Measurements from ENCODE around the gene OR52A5.
"Not testable (repeated sequence)": the region's sequence is repeated elsewhere in the genome, so short reads cannot be mapped to it uniquely, and the experiment has no call there.

The OR52A5 gene

DNA sequence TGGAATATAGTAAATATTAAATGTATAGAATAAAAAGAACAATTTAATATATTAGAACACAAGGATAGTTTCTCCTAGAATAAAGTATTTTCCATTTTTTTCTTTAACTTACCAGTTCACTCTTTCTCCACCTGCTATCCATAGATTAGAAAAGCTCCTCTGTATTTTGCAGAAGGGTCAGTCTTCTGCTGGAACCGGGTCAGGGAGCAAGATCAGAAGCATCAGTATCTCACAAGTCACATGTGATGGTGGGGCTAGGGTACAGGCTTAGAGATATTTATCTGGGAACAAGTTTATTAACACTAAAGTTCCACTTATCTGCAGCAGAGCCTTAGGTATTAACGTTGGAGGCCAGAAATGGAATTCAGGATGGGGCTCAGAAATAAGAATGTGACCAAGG lies 33.7 kb upstream of the OR52A5 start:
- DNase-seq (ENCODE audit: low read depth in 1 of 2, low spot score in 1 of 2): no peak
- no peak for TF ChIP-seq GABPA (IDR thresholded peaks at IDR 0.05; ENCODE audit: low read depth)
- no peak for TF ChIP-seq SPI1 (IDR thresholded peaks at IDR 0.05; ENCODE audit: borderline replicate concordance, low read depth)
- no peak for TF ChIP-seq POLR2AphosphoS5 (IDR thresholded peaks at IDR 0.05; ENCODE audit: low read depth)
- TF ChIP-seq, protein P1, sequence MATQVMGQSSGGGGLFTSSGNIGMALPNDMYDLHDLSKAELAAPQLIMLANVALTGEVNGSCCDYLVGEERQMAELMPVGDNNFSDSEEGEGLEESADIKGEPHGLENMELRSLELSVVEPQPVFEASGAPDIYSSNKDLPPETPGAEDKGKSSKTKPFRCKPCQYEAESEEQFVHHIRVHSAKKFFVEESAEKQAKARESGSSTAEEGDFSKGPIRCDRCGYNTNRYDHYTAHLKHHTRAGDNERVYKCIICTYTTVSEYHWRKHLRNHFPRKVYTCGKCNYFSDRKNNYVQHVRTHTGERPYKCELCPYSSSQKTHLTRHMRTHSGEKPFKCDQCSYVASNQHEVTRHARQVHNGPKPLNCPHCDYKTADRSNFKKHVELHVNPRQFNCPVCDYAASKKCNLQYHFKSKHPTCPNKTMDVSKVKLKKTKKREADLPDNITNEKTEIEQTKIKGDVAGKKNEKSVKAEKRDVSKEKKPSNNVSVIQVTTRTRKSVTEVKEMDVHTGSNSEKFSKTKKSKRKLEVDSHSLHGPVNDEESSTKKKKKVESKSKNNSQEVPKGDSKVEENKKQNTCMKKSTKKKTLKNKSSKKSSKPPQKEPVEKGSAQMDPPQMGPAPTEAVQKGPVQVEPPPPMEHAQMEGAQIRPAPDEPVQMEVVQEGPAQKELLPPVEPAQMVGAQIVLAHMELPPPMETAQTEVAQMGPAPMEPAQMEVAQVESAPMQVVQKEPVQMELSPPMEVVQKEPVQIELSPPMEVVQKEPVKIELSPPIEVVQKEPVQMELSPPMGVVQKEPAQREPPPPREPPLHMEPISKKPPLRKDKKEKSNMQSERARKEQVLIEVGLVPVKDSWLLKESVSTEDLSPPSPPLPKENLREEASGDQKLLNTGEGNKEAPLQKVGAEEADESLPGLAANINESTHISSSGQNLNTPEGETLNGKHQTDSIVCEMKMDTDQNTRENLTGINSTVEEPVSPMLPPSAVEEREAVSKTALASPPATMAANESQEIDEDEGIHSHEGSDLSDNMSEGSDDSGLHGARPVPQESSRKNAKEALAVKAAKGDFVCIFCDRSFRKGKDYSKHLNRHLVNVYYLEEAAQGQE (IDR thresholded peaks at IDR 0.05; ENCODE audit: insufficient replicate concordance, low read depth): no peak
- TF ChIP-seq, protein P2, sequence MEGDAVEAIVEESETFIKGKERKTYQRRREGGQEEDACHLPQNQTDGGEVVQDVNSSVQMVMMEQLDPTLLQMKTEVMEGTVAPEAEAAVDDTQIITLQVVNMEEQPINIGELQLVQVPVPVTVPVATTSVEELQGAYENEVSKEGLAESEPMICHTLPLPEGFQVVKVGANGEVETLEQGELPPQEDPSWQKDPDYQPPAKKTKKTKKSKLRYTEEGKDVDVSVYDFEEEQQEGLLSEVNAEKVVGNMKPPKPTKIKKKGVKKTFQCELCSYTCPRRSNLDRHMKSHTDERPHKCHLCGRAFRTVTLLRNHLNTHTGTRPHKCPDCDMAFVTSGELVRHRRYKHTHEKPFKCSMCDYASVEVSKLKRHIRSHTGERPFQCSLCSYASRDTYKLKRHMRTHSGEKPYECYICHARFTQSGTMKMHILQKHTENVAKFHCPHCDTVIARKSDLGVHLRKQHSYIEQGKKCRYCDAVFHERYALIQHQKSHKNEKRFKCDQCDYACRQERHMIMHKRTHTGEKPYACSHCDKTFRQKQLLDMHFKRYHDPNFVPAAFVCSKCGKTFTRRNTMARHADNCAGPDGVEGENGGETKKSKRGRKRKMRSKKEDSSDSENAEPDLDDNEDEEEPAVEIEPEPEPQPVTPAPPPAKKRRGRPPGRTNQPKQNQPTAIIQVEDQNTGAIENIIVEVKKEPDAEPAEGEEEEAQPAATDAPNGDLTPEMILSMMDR (IDR thresholded peaks at IDR 0.05; ENCODE audit: insufficient read depth, low read length): no peak
- no peak overlapping the region for H3K27ac ChIP-seq (replicated peaks)
- H3K27me3 ChIP-seq (ENCODE audit: insufficient read depth, poor library complexity, severe bottlenecking): no peaks in the 10 kb centered on the region
- no peak overlapping the region for H3K4me3 ChIP-seq (replicated peaks; ENCODE audit: insufficient read depth, low read length)

DNA sequence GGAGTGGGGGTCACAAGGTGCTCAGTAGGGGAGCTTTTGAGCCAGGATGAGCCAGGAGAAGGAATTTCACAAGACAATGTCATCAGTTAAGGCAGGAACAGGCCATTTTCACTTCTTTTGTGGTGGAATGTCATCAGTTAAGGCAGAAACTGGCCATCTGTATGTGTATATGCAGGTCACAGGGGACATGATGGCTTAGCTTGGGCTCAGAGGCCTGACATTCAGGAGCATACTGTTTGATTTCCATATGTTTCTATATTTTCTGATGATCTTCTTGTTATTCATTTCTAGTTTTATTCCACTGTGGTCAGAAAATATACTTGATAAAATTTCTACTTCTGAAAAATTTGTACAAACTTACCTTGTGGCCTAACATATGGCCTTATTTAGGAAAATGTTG lies 27.7 kb upstream of the OR52A5 start:
- H3K27ac ChIP-seq (replicated peaks); H3K27me3 ChIP-seq (ENCODE audit: insufficient read depth, poor library complexity, severe bottlenecking); H3K4me3 ChIP-seq (replicated peaks; ENCODE audit: insufficient read depth, low read length); DNase-seq (ENCODE audit: low read depth in 1 of 2, low spot score in 1 of 2): not testable (repeated sequence)

DNA sequence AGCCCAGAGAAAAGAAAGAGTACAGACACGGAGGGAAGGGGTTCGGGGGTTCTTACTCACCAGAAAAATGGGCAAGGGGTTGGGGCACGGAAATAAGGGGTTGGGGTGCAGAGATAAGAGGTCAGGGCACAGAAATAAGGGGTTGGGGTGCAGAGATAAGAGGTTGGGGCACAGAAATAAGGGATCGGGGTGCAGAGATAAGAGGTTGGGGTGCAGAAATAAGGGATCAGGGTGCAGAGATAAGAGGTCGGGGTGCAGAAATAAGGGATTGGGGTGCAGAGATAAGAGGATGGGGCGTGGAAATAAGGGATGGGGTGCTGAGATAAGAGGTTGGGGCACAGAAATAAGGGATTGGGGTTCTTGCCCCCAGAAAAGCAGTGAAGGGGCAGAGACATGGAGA lies 26.7 kb upstream of the OR52A5 start:
- not testable (repeated sequence) for H3K27ac ChIP-seq (replicated peaks); H3K27me3 ChIP-seq (ENCODE audit: insufficient read depth, poor library complexity, severe bottlenecking); DNase-seq (ENCODE audit: low read depth in 1 of 2, low spot score in 1 of 2); H3K4me3 ChIP-seq (replicated peaks; ENCODE audit: insufficient read depth, low read length)

DNA sequence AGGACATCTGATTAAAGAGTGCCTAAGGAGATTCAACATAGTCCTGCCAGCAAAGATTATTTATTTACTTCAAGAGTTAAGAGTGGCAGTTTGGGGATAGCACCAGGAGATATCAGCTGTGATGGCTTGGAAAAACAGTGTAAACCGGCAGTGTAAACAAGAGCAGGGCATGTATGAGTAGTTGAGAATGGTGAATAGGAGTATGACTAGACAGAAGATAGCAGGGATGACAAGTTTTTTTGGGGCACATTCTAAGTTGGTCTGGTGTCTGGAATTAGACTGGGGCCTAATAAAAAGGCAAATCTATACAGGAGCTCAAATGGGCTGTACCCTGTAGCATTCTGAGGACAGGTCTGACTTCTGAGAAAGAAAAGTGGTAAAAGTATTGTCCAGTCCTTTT lies 22.9 kb upstream of the OR52A5 start:
- H3K27me3 ChIP-seq (ENCODE audit: insufficient read depth, poor library complexity, severe bottlenecking); H3K4me3 ChIP-seq (replicated peaks; ENCODE audit: insufficient read depth, low read length); H3K27ac ChIP-seq (replicated peaks); DNase-seq (ENCODE audit: low read depth in 1 of 2, low spot score in 1 of 2): not testable (repeated sequence)

DNA sequence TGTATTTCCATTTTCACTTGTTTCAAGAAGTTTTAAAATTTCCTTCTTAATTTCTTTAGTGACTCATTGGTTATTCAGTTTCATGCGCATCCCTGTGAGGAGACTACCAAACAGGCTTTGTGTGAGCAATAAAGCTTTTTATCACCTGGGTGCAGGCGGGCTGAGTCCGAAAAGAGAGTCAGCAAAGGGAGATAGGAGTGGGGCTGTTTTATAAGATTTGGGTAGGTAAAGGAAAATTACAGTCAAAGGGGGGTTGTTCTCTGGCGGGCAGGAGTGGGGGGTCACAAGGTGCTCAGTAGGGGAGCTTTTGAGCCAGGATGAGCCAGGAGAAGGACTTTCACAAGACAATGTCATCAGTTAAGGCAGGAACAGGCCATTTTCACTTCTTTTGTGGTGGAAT lies 22.1 kb upstream of the OR52A5 start:
- not testable (repeated sequence) for H3K27ac ChIP-seq (replicated peaks); H3K27me3 ChIP-seq (ENCODE audit: insufficient read depth, poor library complexity, severe bottlenecking); H3K4me3 ChIP-seq (replicated peaks; ENCODE audit: insufficient read depth, low read length); DNase-seq (ENCODE audit: low read depth in 1 of 2, low spot score in 1 of 2)

DNA sequence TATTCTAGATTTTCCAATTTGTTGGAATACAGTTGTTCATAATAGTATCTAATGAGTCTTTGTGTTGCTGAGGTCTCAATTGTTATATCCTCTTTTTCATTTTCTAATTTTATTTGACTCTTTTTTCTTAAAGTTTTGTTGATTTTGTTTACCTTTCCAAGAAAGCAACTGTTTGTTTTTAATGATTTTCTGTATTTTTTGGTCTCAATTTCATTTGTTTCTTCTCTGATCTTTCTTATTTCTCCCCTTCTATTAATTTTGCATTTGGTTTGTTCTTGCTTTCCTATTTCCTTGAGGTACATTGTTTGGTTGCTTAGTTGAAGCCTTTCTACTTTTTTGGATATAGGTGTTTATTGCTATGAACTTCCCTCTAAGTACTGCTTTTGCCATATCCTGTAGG lies 21.6 kb upstream of the OR52A5 start:
- no peak for DNase-seq (ENCODE audit: low read depth in 1 of 2, low spot score in 1 of 2)
- Histone ChIP-seq H3K27me3 (ENCODE audit: insufficient read depth, poor library complexity, severe bottlenecking) (no peaks in the 10 kb centered on the region), H3K4me3 (replicated peaks; ENCODE audit: insufficient read depth, low read length) (no peak overlapping the region), H3K27ac (replicated peaks) (no peak overlapping the region)
- TF ChIP-seq POLR2AphosphoS5 (IDR thresholded peaks at IDR 0.05; ENCODE audit: low read depth): no peak
- TF ChIP-seq SPI1 (IDR thresholded peaks at IDR 0.05; ENCODE audit: borderline replicate concordance, low read depth): no peak

DNA sequence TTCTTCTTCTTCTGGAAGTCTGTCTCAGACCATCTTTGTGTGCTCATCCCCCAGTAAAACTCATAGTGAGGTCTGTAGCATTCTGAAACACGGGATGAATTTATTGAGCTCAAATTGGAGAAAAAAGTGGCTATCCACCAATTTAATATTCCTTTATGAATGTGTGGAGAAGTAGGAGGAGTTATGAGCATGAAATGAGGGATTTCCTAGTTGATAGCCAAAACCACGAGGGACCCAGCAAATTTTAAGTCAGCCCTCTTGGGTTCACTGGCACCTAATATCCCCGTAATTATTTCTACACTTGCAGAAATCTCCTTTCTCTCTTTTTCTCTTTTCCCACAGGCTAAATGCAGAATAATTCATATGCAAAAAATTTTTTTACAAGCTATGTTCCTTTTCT lies 16.5 kb upstream of the OR52A5 start, which contains the start of gene OR52A1:
TSS of gene OR52A1 (minus strand) at position 101 of the 400 bp plus-strand sequence. CDS start 2,388 bp downstream, outside the sequence.
- Histone ChIP-seq H3K4me3 (replicated peaks; ENCODE audit: insufficient read depth, low read length) (no peak within 1 kb of the TSS), H3K27me3 (ENCODE audit: insufficient read depth, poor library complexity, severe bottlenecking) (no peaks in the 10 kb centered on the region), H3K27ac (replicated peaks) (no peak within 1 kb of the TSS)
- no peak for TF ChIP-seq SPI1 (IDR thresholded peaks at IDR 0.05; ENCODE audit: borderline replicate concordance, low read depth)
- TF ChIP-seq POLR2AphosphoS5 (IDR thresholded peaks at IDR 0.05; ENCODE audit: low read depth): no peak
- TF ChIP-seq, protein P1 (IDR thresholded peaks at IDR 0.05; ENCODE audit: insufficient replicate concordance, low read depth): no peak
- TF ChIP-seq GABPA (IDR thresholded peaks at IDR 0.05; ENCODE audit: low read depth): no peak
- TF ChIP-seq, protein P2 (IDR thresholded peaks at IDR 0.05; ENCODE audit: insufficient read depth, low read length): no peak
- no peak for DNase-seq (ENCODE audit: low read depth in 1 of 2, low spot score in 1 of 2)

Data from HL-60 (cell line).